NCI-H2227 treated with DMSO at 0.1 percent for 48 hours (cell line): Measurements from ENCODE around the gene NUP93.

ENCODE experiments used
- DNase-seq: peaks from one replicate; lab custom pipeline; 2025; lab: John Stamatoyannopoulos, UW

NUP93 gene

GRCh38 chr16:56894331-56894917, 164.5 kb downstream of the NUP93 start:
- no peak for DNase-seq

- no peak for DNase-seq
Measured at GRCh38 chr16:56895813-56896212, 165.9 kb downstream of the NUP93 start.

GRCh38 chr16:56896244-56896643, 166.3 kb downstream of the NUP93 start:
- no peak for DNase-seq

- DNase-seq: no peak
Measured at GRCh38 chr16:56897026-56897799, 167.3 kb downstream of the NUP93 start.

- no peak for DNase-seq
Measured at GRCh38 chr16:56898847-56899246, 168.9 kb downstream of the NUP93 start.
